Renal cortical epithelial cell (primary cell): ENCODE data around the gene TMEM191C. TPM values are rescaled to one million over a fixed set of nuclear protein-coding genes. Genes with fewer than 3 reads are reported as not detected.
"Not testable (repeated sequence)": the region's sequence is repeated elsewhere in the genome, so short reads cannot be mapped to it uniquely, and the experiment has no call there.

ENCODE experiments used
- DNase-seq: peaks from one replicate; pipeline ENCODE4 v3.0.0-alpha.2; 2011; ENCODE audit warnings: low read depth
- total RNA-seq: library from RNA; depleted of rRNA; stranded (reverse); fragments of >200 nt; gene quantifications from 2 replicates; pipeline ENCODE4 v1.2.3, GENCODE V29; 2014

TMEM191C gene
- total RNA-seq, 1 donor from 2014 or later, result 0.35 TPM

DNA sequence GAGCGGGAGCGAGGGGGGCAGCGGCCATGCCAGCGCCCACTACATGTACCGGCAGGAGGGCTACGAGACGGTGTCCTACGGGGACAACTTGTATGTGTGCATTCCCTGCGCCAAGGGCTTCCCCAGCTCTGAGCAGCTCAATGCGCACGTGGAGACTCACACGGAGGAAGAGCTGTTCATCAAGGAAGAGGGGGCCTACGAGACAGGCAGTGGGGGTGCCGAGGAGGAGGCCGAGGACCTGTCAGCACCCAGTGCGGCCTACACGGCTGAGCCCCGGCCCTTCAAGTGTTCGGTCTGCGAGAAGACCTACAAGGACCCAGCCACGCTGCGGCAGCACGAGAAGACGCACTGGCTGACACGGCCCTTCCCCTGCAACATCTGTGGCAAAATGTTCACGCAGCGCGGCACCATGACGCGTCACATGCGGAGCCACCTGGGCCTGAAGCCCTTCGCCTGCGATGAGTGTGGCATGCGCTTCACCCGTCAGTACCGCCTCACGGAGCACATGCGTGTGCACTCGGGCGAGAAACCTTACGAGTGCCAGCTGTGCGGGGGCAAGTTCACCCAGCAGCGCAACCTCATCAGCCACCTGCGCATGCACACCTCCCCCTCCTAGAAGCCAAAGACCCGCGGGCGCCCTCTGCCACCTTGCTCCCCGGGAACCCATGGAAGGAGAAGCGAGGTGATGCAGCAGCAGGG is 20.9 kb upstream of the TMEM191C start:
- DNase-seq, result no peak

DNA sequence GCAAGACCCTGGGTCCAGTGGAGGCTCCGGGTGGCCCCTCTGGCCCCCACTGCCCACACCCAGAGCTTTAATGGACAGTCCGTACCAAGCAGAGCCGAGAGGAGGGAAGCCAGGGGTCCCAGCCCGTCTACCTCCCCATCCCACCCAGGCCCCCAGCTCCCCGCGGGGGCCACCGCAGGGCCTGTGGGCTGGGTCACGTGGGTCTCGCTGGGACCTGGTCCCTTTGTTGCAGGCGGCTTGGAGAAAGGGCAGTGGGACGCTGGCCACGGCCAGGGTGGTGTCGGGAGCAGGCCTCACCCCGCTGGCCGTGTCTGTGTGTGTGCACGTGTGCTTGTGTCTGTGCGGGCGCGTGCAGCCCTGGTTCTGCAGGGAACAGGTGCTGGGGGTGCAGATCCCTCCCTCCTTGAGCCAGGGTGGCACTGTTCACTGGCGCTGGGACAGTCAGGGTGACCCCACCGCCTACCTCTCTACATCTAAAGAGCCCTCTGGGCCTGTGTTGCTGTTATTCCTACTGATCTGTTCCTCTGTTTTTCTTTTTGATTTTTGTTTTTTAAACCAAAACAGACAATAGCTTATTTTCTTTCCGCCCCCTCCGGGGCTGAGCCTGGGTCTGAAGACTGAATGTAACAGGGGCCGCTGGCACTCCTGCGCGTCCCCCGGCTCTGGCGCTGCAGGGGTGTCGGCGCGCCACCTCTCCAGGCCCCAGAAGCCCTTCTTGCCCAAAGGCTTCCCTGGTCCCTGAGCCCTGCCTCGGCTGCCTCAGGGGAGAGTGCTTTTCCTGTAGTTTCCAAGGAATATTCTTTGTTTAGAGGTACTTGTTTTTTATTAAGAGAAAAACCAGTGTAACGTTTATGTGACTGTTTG is 20.1 kb upstream of the TMEM191C start:
- DNase-seq, result no peak

DNA sequence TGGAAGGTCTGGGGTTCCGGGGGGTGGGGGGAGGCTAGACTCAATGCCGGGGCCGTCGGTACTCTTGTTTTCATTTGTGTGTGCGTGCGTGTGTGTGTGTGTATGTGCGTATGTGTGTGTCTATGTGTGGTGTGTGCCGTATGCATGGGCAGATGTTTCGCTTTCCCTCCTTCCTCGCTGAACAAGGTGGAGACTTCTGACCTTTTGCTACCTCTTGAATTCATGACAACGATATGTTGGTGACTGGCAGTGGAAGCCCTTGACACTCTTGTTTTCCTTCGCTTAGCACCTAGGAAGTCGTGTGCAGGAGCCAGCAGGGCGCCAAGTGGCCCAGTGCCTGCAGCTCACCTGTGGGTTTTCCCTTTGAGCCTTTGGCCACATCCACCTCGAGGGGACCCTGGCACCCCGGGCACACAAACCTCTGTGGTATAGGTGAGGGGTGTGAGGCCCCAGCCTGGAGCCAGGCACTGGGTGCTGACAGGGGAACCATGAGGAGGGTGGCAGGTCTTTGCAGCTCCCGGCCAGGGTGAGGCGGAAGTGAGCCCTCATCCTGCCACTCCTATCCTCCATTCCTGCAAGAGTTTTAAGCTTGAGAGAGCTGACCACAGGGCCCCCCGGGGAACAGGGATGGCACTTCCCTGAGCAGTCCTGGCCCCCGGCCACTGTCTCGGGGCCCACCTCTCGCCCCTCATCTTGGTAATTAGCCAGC is 19.3 kb upstream of the TMEM191C start:
- DNase-seq, result no peak

GRCh38 chr22:21448627-21449416 is 18.4 kb upstream of the TMEM191C start:
- no peak for DNase-seq

GRCh38 chr22:21449531-21450319 is 17.5 kb upstream of the TMEM191C start:
- DNase-seq, result no peak

DNA sequence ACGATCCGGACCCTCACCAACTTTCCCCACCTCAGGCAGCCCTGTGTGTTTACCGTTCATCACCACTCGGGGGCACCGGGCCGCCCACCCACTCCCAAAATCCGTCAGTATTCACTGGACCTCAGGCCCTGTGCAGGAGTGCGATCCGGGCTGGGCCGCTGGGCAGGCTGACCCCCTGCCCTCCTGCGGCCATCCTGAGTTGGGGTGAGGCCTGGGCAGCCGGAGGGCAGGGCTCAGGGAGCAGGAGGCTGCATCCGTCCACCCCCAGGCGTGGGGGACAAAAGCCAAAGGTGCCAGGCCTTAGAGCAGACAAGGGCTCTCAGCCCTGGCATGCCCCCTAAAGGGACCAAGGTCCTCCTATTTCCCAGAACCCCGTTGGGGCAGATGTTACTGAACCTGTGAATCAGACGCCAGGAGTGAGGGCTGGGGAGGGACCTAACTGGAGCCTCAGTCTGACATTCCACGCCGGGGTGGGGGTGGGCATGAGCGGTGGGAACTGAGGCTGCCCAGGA is 16.8 kb upstream of the TMEM191C start:
- no peak for DNase-seq

DNA sequence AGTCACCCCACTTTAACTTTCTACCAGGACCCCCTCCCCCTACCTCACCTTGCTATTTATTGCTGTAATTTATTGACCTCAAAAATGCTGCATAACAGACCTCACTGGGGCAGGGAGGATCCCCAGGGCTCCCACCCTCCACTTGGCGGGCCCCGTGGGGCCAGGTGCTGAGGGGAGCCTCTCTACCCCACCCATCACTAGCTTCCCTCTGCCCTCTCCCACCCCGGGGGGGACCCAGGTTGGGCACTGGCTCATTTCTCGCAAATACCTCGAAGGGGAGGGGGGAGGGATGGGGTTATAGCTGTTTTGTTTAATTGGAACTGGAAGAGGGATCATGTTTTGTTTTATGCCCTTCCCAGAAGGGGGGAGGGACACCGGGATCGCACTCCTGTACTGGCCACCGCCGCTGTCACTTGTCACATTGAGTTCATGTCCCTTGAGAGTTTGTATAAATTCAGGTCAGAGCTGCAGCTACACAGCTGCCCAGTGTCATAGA is 16.3 kb upstream of the TMEM191C start:
- no peak for DNase-seq

- DNase-seq, result no peak
Measured at GRCh38 chr22:21451545-21452520, 15.4 kb upstream of the TMEM191C start.

- DNase-seq, result not testable (repeated sequence)
Measured at GRCh38 chr22:21452666-21453065, 14.5 kb upstream of the TMEM191C start.

GRCh38 chr22:21454998-21455333 is 12.2 kb upstream of the TMEM191C start:
- not testable (repeated sequence) for DNase-seq

- DNase-seq, result no peak
Measured at GRCh38 chr22:21455334-21456089, 11.7 kb upstream of the TMEM191C start.

- peak; percentile 6 for DNase-seq
Measured at GRCh38 chr22:21457023-21457787, 10.0 kb upstream of the TMEM191C start.

GRCh38 chr22:21462672-21463071 is 4.5 kb upstream of the TMEM191C start:
- not testable (repeated sequence) for DNase-seq

GRCh38 chr22:21468194-21469096 is 1.3 kb downstream of the TMEM191C start:
- peak; percentile 75 for DNase-seq

GRCh38 chr22:21469097-21469994 is 2.2 kb downstream of the TMEM191C start:
- not testable (repeated sequence) for DNase-seq

- not testable (repeated sequence) for DNase-seq
Measured at GRCh38 chr22:21472984-21473383, 5.8 kb downstream of the TMEM191C start.
